Measurements from ENCODE around the gene LAPTM4A.
"Not testable (repeated sequence)": the region's sequence is repeated elsewhere in the genome, so short reads cannot be mapped to it uniquely, and the experiment has no call there.

The LAPTM4A gene

GRCh38 chr2:20089715-20090464, 38.5 kb upstream of the LAPTM4A start:
- Mint-ChIP-seq H3K4me1 (ENCODE audit: low read depth in 2 of 2) (no peaks in the 10 kb centered on the region), H3K4me3 (no peak overlapping the region), H3K9me3 (no peaks in the 10 kb centered on the region), H3K27ac (no peak overlapping the region), H3K36me3 (ENCODE audit: insufficient read depth) (no peaks in the 10 kb centered on the region), H3K27me3 (peaks cover 38 to 51% of the 10 kb centered on the region in 2 donors)
- ATAC-seq (replicated peaks) (no peak), DNase-seq (no peak)

- not testable (repeated sequence) for H3K36me3 Mint-ChIP-seq (ENCODE audit: insufficient read depth); DNase-seq; H3K4me1 Mint-ChIP-seq (ENCODE audit: low read depth in 2 of 2); H3K4me3 Mint-ChIP-seq; ATAC-seq (replicated peaks); H3K9me3 Mint-ChIP-seq; H3K27ac Mint-ChIP-seq
- peaks cover 8 to 12% of the 10 kb centered on the region in 2 donors for H3K27me3 Mint-ChIP-seq
Observed at GRCh38 chr2:20085909-20086308, 34.5 kb upstream of the LAPTM4A start.

GRCh38 chr2:20082812-20083211, 31.4 kb upstream of the LAPTM4A start:
- DNase-seq, H3K4me3 Mint-ChIP-seq: not testable (repeated sequence)

GRCh38 chr2:20081841-20082240, 30.4 kb upstream of the LAPTM4A start:
- ATAC-seq (replicated peaks) = no peak
- DNase-seq = no peak
- H3K4me1 Mint-ChIP-seq (ENCODE audit: low read depth in 2 of 2) = no peaks in the 10 kb centered on the region
- peaks cover 4 to 6% of the 10 kb centered on the region in 2 donors for H3K27me3 Mint-ChIP-seq
- H3K27ac Mint-ChIP-seq = no peak overlapping the region
- no peaks in the 10 kb centered on the region for H3K9me3 Mint-ChIP-seq
- H3K36me3 Mint-ChIP-seq (ENCODE audit: insufficient read depth) = no peaks in the 10 kb centered on the region
- no peak overlapping the region for H3K4me3 Mint-ChIP-seq

More at GRCh38 chr2:20082812-20083211, 31.4 kb upstream of the LAPTM4A start:
- H3K9me3 Mint-ChIP-seq; H3K36me3 Mint-ChIP-seq (ENCODE audit: insufficient read depth); H3K27me3 Mint-ChIP-seq; H3K27ac Mint-ChIP-seq; H3K4me1 Mint-ChIP-seq (ENCODE audit: low read depth in 2 of 2); ATAC-seq (replicated peaks): not testable (repeated sequence)

GRCh38 chr2:20080839-20081415, 29.5 kb upstream of the LAPTM4A start:
- peaks cover 13 to 15% of the 10 kb centered on the region in 2 donors for H3K27me3 Mint-ChIP-seq
- no peak for DNase-seq
- H3K4me1 Mint-ChIP-seq (ENCODE audit: low read depth in 2 of 2) = no peaks in the 10 kb centered on the region
- H3K27ac Mint-ChIP-seq = no peak overlapping the region
- no peaks in the 10 kb centered on the region for H3K9me3 Mint-ChIP-seq
- H3K4me3 Mint-ChIP-seq = no peak overlapping the region
- ATAC-seq (replicated peaks) = no peak
- H3K36me3 Mint-ChIP-seq (ENCODE audit: insufficient read depth) = no peaks in the 10 kb centered on the region

- no peak for DNase-seq
- Mint-ChIP-seq H3K27ac (no peak overlapping the region), H3K27me3 (peaks cover 13 to 16% of the 10 kb centered on the region in 2 donors), H3K9me3 (no peaks in the 10 kb centered on the region), H3K36me3 (ENCODE audit: insufficient read depth) (no peaks in the 10 kb centered on the region), H3K4me3 (no peak overlapping the region), H3K4me1 (ENCODE audit: low read depth in 2 of 2) (no peaks in the 10 kb centered on the region)
- ATAC-seq (replicated peaks) = no peak
Observed at GRCh38 chr2:20080428-20080827, 29.0 kb upstream of the LAPTM4A start.

- Mint-ChIP-seq H3K4me1 (ENCODE audit: low read depth in 2 of 2) (no peaks in the 10 kb centered on the region), H3K9me3 (no peaks in the 10 kb centered on the region), H3K27me3 (peaks cover 17 to 19% of the 10 kb centered on the region in 2 donors), H3K27ac (no peak overlapping the region), H3K4me3 (no peak overlapping the region), H3K36me3 (ENCODE audit: insufficient read depth) (no peaks in the 10 kb centered on the region)
- DNase-seq = no peak
- no peak for ATAC-seq (replicated peaks)
Observed at GRCh38 chr2:20079546-20080115, 28.2 kb upstream of the LAPTM4A start.

- ATAC-seq (replicated peaks) = no peak
- no peak overlapping the region for H3K27ac Mint-ChIP-seq
Observed at GRCh38 chr2:20077411-20077940, 26.0 kb upstream of the LAPTM4A start.

GRCh38 chr2:20076757-20077156, 25.3 kb upstream of the LAPTM4A start:
- H3K27me3 Mint-ChIP-seq = peaks cover 22 to 32% of the 10 kb centered on the region in 2 donors
- DNase-seq (no peak), ATAC-seq (replicated peaks) (no peak)
- H3K36me3 Mint-ChIP-seq (ENCODE audit: insufficient read depth) = no peaks in the 10 kb centered on the region
- no peak overlapping the region for H3K27ac Mint-ChIP-seq
- H3K4me1 Mint-ChIP-seq (ENCODE audit: low read depth in 2 of 2) = no peaks in the 10 kb centered on the region
- H3K4me3 Mint-ChIP-seq = no peak overlapping the region
- H3K9me3 Mint-ChIP-seq = no peaks in the 10 kb centered on the region

More at GRCh38 chr2:20077411-20077940, 26.0 kb upstream of the LAPTM4A start:
- no peaks in the 10 kb centered on the region for H3K9me3 Mint-ChIP-seq
- no peaks in the 10 kb centered on the region for H3K36me3 Mint-ChIP-seq (ENCODE audit: insufficient read depth)
- DNase-seq = no peak
- peaks cover 22 to 25% of the 10 kb centered on the region in 2 donors for H3K27me3 Mint-ChIP-seq
- H3K4me3 Mint-ChIP-seq = no peak overlapping the region
- no peaks in the 10 kb centered on the region for H3K4me1 Mint-ChIP-seq (ENCODE audit: low read depth in 2 of 2)

- DNase-seq (no peak), ATAC-seq (replicated peaks) (no peak)
- Mint-ChIP-seq H3K4me3 (no peak overlapping the region), H3K27ac (no peak overlapping the region), H3K36me3 (ENCODE audit: insufficient read depth) (no peaks in the 10 kb centered on the region), H3K9me3 (no peaks in the 10 kb centered on the region), H3K27me3 (peaks cover 22 to 32% of the 10 kb centered on the region in 2 donors), H3K4me1 (ENCODE audit: low read depth in 2 of 2) (no peaks in the 10 kb centered on the region)
Observed at GRCh38 chr2:20074901-20075300, 23.5 kb upstream of the LAPTM4A start.

- H3K27ac Mint-ChIP-seq; H3K4me3 Mint-ChIP-seq; DNase-seq; H3K4me1 Mint-ChIP-seq (ENCODE audit: low read depth in 2 of 2); ATAC-seq (replicated peaks); H3K36me3 Mint-ChIP-seq (ENCODE audit: insufficient read depth); H3K9me3 Mint-ChIP-seq: not testable (repeated sequence)
- H3K27me3 Mint-ChIP-seq = peaks cover 22 to 32% of the 10 kb centered on the region in 2 donors
Observed at GRCh38 chr2:20074046-20074648, 22.7 kb upstream of the LAPTM4A start.

GRCh38 chr2:20073460-20073859, 22.0 kb upstream of the LAPTM4A start:
- H3K27me3 Mint-ChIP-seq = peaks cover 22 to 32% of the 10 kb centered on the region in 2 donors
- no peak for ATAC-seq (replicated peaks)
- H3K4me1 Mint-ChIP-seq (ENCODE audit: low read depth in 2 of 2) = no peaks in the 10 kb centered on the region
- H3K4me3 Mint-ChIP-seq = no peak overlapping the region
- DNase-seq = no peak
- H3K36me3 Mint-ChIP-seq (ENCODE audit: insufficient read depth) = no peaks in the 10 kb centered on the region
- no peak overlapping the region for H3K27ac Mint-ChIP-seq
- H3K9me3 Mint-ChIP-seq = no peaks in the 10 kb centered on the region

- no peak for ATAC-seq (replicated peaks)
- Mint-ChIP-seq H3K36me3 (ENCODE audit: insufficient read depth) (no peaks in the 10 kb centered on the region), H3K4me3 (no peak overlapping the region), H3K27ac (no peak overlapping the region), H3K27me3 (peaks cover 22 to 32% of the 10 kb centered on the region in 2 donors), H3K9me3 (no peaks in the 10 kb centered on the region), H3K4me1 (ENCODE audit: low read depth in 2 of 2) (no peaks in the 10 kb centered on the region)
- no peak for DNase-seq
Observed at GRCh38 chr2:20072436-20073158, 21.2 kb upstream of the LAPTM4A start.
